Neural cell (in vitro differentiated cells): ENCODE data around the gene PCP4. TPM values are rescaled to one million over a fixed set of nuclear protein-coding genes. Genes with fewer than 3 reads are reported as not detected.

Experiments
- H2AFZ ChIP-seq: fragments of 200-600, 300-800 bp; sonication (generic), shearing (Covaris generic); 2 replicates; pipeline ENCODE4 v1.6.0; 2014; ENCODE audit warnings: low read depth, mild to moderate bottlenecking, antibody characterized with exemption, low read length, moderate library complexity
- H3F3A ChIP-seq: fragments of 200-600 bp; shearing (Covaris generic); 2 replicates; pipeline ENCODE4 v1.6.1; 2016; ENCODE audit warnings: mild to moderate bottlenecking, moderate library complexity, mixed read lengths, antibody characterized with exemption, low read length; ENCODE audit not compliant: insufficient read depth, poor library complexity, severe bottlenecking
- H3K27ac ChIP-seq: fragments of 200-600, 300-800 bp; sonication (generic), shearing (Covaris generic); 2 replicates; pipeline ENCODE4 v1.5.1; 2014; ENCODE audit warnings: mild to moderate bottlenecking, low read length, moderate library complexity
- H3K27me3 ChIP-seq: fragments of 300-800, 200-600 bp; sonication (generic), shearing (Covaris generic); 2 replicates; pipeline ENCODE4 v1.6.0; 2014; ENCODE audit warnings: mild to moderate bottlenecking, low read depth, low read length, moderate library complexity; ENCODE audit not compliant: insufficient read depth
- H3K36me3 ChIP-seq: fragments of 300-800, 200-600 bp; sonication (generic), shearing (Covaris generic); 2 replicates; pipeline ENCODE4 v1.5.1; 2014; ENCODE audit warnings: mild to moderate bottlenecking, antibody characterized with exemption, low read length, moderate library complexity; ENCODE audit not compliant: insufficient read depth
- H3K4me2 ChIP-seq: fragments of 300-800, 200-600 bp; sonication (generic), shearing (Covaris generic); 2 replicates; pipeline ENCODE4 v1.6.0; 2014; ENCODE audit warnings: mild to moderate bottlenecking, low read length
- H3K4me3 ChIP-seq: fragments of 300-800, 200-600 bp; sonication (generic), shearing (Covaris generic); 2 replicates; pipeline ENCODE4 v1.5.1; 2014; ENCODE audit warnings: mild to moderate bottlenecking, low read length, moderate library complexity
- H3K79me2 ChIP-seq: fragments of 200-600 bp; shearing (Covaris generic); replicated peaks from 2 replicates; pipeline ENCODE4 v1.6.0; 2014; ENCODE audit warnings: mild to moderate bottlenecking, low read length, moderate library complexity; ENCODE audit not compliant: insufficient read depth
- H3K9ac ChIP-seq: fragments of 300-800, 200-600 bp; sonication (generic), shearing (Covaris generic); 2 replicates; pipeline ENCODE4 v1.6.1; 2016; ENCODE audit warnings: mild to moderate bottlenecking, low read length, mixed read lengths
- H3K9me2 ChIP-seq: fragments of 200-600 bp; shearing (Covaris generic); 2 replicates; pipeline ENCODE4 v1.6.1; 2016; ENCODE audit warnings: mild to moderate bottlenecking, low read length, mixed read lengths; ENCODE audit not compliant: insufficient read depth
- H3K9me3 ChIP-seq: fragments of 200-600, 300-800 bp; sonication (generic), shearing (Covaris generic); 2 replicates; pipeline ENCODE4 v1.6.1; 2016; ENCODE audit warnings: mild to moderate bottlenecking, mixed run types, low read length, moderate library complexity, mixed read lengths
- H4K20me1 ChIP-seq: fragments of 200-600 bp; shearing (Covaris generic); 2 replicates; pipeline ENCODE4 v1.6.1; 2016; ENCODE audit warnings: mild to moderate bottlenecking, mixed run types; ENCODE audit not compliant: insufficient read depth
- CTCF ChIP-seq: fragments of 450-650 bp; IDR thresholded peaks from 2 replicates; pipeline ENCODE4 v1.5.1; 2014; ENCODE audit warnings: antibody characterized with exemption, mild to moderate bottlenecking, moderate library complexity; ENCODE audit not compliant: poor library complexity, severe bottlenecking
- EP300 ChIP-seq: fragments of 450-650 bp; conservative IDR thresholded peaks from 2 replicates; pipeline ENCODE4 v1.6.1; 2014; ENCODE audit warnings: antibody characterized with exemption, mild to moderate bottlenecking, moderate library complexity; ENCODE audit not compliant: poor library complexity, severe bottlenecking
- EZH2 ChIP-seq: fragments of 200-600, 300-800 bp; shearing (Covaris generic), sonication (generic); IDR thresholded peaks from 2 replicates; pipeline ENCODE4 v1.6.1; 2014; ENCODE audit warnings: antibody characterized with exemption, low read length, borderline replicate concordance, mild to moderate bottlenecking; ENCODE audit not compliant: insufficient read depth, poor library complexity, severe bottlenecking
- MXI1 ChIP-seq: fragments of 450-650 bp; conservative IDR thresholded peaks from 2 replicates; pipeline ENCODE4 v1.6.1; 2014; ENCODE audit warnings: antibody characterized with exemption, mild to moderate bottlenecking; ENCODE audit not compliant: poor library complexity, severe bottlenecking
- POLR2AphosphoS5 ChIP-seq: IDR thresholded peaks from 2 replicates; pipeline ENCODE4 v1.6.1; 2012
- RAD21 ChIP-seq: fragments of 450-650 bp; conservative IDR thresholded peaks from 2 replicates; pipeline ENCODE4 v1.6.1; 2014; ENCODE audit warnings: antibody characterized with exemption, mild to moderate bottlenecking, moderate library complexity
- REST ChIP-seq: IDR thresholded peaks from 2 replicates; pipeline ENCODE4 v1.6.1; 2012; ENCODE audit warnings: borderline replicate concordance
- SMC3 ChIP-seq: fragments of 450-650 bp; conservative IDR thresholded peaks from 2 replicates; pipeline ENCODE4 v1.6.1; 2014; ENCODE audit warnings: antibody characterized with exemption, mild to moderate bottlenecking, moderate library complexity; ENCODE audit not compliant: poor library complexity
- TAF1 ChIP-seq: IDR thresholded peaks from 2 replicates; pipeline ENCODE4 v1.6.1; 2012; ENCODE audit warnings: low read depth
- polyA plus RNA-seq: library from polyadenylated mRNA; depleted of rRNA; stranded (reverse); fragments of >200 nt; gene quantifications from 2 replicates; pipeline ENCODE4 v1.2.3, GENCODE V29; 2014

The PCP4 gene
- polyA plus RNA-seq, 1 donor from 2014 or later: 10.1 TPM

- H3F3A ChIP-seq: no peaks in the 10 kb centered on the region
These were observed 19.4 kb upstream of the PCP4 start for GRCh38 chr21:39847877-39848276.

DNA sequence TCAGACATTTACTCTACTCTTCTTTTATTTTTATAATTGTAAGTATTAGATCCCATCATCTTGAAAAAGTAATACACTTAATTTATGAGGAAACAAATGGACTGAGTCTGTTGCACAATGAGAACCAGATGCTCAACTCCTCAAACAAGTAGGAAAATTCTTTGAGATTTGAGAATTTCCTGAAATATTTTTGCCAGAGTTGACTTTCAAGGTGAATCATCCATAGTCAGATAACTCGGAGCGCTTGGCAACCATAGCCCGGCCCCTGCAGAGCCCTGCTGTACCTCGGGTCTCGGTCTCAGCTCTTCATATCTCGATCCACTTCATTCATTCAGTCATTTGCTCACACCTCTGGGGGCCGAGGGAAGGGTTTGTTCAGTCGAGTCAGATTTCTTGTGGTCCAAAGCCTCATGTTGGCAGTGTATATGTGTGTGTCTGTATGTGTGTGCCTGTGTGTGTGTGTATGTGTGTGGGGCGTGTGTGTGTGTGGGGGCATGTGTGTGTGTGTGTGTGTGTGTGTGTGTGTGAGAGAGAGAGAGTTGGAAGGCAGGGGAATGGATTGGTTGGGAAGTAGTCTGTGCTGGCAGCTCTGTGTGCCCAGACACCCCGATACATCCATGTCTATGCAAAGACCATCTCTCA is 18.1 kb upstream of the PCP4 start:
- H3K36me3 ChIP-seq: no peaks in the 10 kb centered on the region
- H3K79me2 ChIP-seq: no peaks in the 10 kb centered on the region
- H3K9me2 ChIP-seq: no peaks in the 10 kb centered on the region
- H2AFZ ChIP-seq: no peak overlapping the region
- no peak for TF ChIP-seq RAD21
- no peak for TF ChIP-seq CTCF
- no peak for TF ChIP-seq TAF1
- TF ChIP-seq POLR2AphosphoS5: no peak
- no peak for TF ChIP-seq EP300
- TF ChIP-seq EZH2: no peak
- TF ChIP-seq SMC3: no peak
- no peak for TF ChIP-seq MXI1
- TF ChIP-seq REST: no peak
- H3K9me3 ChIP-seq: no peaks in the 10 kb centered on the region
- H3K27me3 ChIP-seq: no peaks in the 10 kb centered on the region
- no peak overlapping the region for H3K27ac ChIP-seq
- H3K4me2 ChIP-seq: no peak overlapping the region
- H4K20me1 ChIP-seq: no peaks in the 10 kb centered on the region
- H3F3A ChIP-seq: no peaks in the 10 kb centered on the region
- H3K9ac ChIP-seq: no peak overlapping the region
- no peak overlapping the region for H3K4me3 ChIP-seq

More at GRCh38 chr21:39847877-39848276, 19.4 kb upstream of the PCP4 start:
- H3K9me2 ChIP-seq: no peaks in the 10 kb centered on the region
- H3K36me3 ChIP-seq: no peaks in the 10 kb centered on the region
- no peak overlapping the region for H3K27ac ChIP-seq
- no peak overlapping the region for H2AFZ ChIP-seq
- H3K4me2 ChIP-seq: no peak overlapping the region
- H3K9ac ChIP-seq: no peak overlapping the region
- TF ChIP-seq EZH2 (no peak), TAF1 (no peak), MXI1 (no peak), EP300 (no peak)
- no peaks in the 10 kb centered on the region for H3K79me2 ChIP-seq
- H3K9me3 ChIP-seq: no peaks in the 10 kb centered on the region
- H3K27me3 ChIP-seq: no peaks in the 10 kb centered on the region
- H4K20me1 ChIP-seq: no peaks in the 10 kb centered on the region
- no peak overlapping the region for H3K4me3 ChIP-seq
